ENCODE data around the gene ZSWIM3.
"Not testable (repeated sequence)": the region's sequence is repeated elsewhere in the genome, so short reads cannot be mapped to it uniquely, and the experiment has no call there.

Gene ZSWIM3

DNA sequence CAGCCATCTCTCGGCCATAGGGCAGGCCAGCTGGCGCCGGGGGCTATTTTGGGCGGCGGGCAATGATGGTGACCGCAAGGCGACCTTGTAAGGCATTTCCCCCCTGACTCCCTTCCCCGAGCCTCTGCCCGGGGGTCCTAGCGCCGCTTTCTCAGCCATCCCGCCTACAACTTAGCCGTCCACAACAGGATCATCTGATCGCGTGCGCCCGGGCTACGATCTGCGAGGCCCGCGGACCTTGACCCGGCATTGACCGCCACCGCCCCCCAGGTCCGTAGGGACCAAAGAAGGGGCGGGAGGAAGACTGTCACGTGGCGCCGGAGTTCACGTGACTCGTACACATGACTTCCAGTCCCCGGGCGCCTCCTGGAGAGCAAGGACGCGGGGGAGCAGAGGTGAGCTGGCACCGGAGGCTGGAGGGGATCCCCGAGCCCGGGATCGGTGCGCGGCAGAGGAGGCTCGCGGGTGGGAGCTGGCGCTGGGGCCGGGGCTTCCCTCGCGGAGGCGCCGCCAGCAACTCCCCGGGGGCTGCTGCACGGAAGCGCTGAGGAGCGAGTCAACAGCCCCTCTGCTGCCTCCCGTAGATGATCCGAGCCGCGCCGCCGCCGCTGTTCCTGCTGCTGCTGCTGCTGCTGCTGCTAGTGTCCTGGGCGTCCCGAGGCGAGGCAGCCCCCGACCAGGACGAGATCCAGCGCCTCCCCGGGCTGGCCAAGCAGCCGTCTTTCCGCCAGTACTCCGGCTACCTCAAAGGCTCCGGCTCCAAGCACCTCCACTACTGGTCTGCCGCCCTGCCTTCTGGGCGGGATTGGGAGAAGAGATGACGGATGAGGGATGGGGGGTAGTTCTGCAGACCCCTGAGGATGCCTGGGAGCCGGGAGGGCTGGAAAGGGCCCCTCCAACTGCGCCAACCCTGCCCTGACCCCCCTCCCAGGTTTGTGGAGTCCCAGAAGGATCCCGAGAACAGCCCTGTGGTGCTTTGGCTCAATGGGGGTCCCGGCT is 33.9 kb downstream of the ZSWIM3 start, which contains the start of the genes CTSA and NEURL2:
TSS of gene CTSA (plus strand) at position 351 of the 999 bp plus-strand sequence. CDS start at position 585, 234 bp downstream.
TSS of gene NEURL2 (minus strand) at position 224 of the 999 bp plus-strand sequence. CDS start at position 7, 217 bp downstream.
- peak; percentile 99 for DNase-seq (ENCODE audit: low spot score)

DNA sequence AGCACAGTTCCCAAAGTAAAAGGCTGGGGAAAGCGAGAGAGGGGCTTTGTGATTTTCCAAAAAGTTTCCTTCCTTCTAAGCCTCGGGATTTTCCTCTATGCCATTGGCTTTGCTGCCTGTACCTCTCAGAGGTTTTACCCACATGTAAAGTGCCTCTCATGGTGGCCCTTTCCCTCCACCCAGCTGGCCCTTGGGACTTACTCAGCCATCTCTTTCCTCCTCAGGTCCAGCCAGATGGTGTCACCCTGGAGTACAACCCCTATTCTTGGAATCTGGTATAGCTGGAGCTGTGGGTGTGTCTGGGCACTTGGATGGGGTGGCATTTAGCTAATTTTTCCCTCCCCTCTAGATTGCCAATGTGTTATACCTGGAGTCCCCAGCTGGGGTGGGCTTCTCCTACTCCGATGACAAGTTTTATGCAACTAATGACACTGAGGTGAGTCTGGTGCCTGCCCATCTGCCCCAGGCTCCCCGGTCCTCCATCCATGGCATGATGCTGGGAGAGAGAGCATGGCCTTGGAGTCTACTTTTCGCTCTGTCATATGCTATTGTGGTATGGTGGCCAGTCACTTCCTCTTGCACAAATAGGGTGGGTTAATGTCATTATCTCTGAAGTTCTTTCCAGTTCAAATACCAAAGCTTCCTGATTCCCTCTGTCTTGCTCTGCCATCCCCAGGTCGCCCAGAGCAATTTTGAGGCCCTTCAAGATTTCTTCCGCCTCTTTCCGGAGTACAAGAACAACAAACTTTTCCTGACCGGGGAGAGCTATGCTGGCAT is 34.8 kb downstream of the ZSWIM3 start:
- peak; percentile 41 for DNase-seq (ENCODE audit: low spot score)

- DNase-seq (ENCODE audit: low spot score): no peak
Measured at GRCh38 chr20:45892828-45893500, 35.5 kb downstream of the ZSWIM3 start.

- DNase-seq (ENCODE audit: low spot score): no peak
Measured at GRCh38 chr20:45893831-45894230, 36.4 kb downstream of the ZSWIM3 start.

- no peak for DNase-seq (ENCODE audit: low spot score)
Measured at GRCh38 chr20:45894797-45895196, 37.4 kb downstream of the ZSWIM3 start.

GRCh38 chr20:45896641-45897161 is 39.3 kb downstream of the ZSWIM3 start:
- no peak for DNase-seq (ENCODE audit: low spot score)

DNA sequence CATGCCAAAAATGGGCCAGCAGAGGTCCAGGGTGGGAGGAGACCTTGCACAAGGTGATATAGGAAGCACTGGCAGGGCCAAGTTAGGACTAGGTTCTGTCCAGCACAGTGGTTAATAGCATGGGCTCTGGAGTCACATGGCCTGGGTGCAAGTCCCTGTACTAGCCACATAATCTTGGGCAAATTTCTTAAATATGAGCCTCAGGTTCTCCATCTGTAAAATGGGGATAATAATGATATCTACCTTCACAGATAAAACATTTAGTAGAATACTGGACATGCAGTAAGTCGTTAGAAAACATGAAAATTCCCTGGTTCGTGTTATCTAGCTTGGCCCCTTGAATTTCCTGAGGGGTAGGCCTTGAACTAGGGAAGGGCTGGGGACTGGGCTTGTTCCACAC is 39.9 kb downstream of the ZSWIM3 start:
- no peak for DNase-seq (ENCODE audit: low spot score)

GRCh38 chr20:45897692-45898091 is 40.3 kb downstream of the ZSWIM3 start:
- no peak for DNase-seq (ENCODE audit: low spot score)

- no peak for DNase-seq (ENCODE audit: low spot score)
Measured at GRCh38 chr20:45898285-45898684, 40.9 kb downstream of the ZSWIM3 start.

GRCh38 chr20:45899046-45899835 is 41.8 kb downstream of the ZSWIM3 start:
- DNase-seq (ENCODE audit: low spot score): no peak

GRCh38 chr20:45901332-45901731 is 43.9 kb downstream of the ZSWIM3 start:
- not testable (repeated sequence) for DNase-seq (ENCODE audit: low spot score)

DNA sequence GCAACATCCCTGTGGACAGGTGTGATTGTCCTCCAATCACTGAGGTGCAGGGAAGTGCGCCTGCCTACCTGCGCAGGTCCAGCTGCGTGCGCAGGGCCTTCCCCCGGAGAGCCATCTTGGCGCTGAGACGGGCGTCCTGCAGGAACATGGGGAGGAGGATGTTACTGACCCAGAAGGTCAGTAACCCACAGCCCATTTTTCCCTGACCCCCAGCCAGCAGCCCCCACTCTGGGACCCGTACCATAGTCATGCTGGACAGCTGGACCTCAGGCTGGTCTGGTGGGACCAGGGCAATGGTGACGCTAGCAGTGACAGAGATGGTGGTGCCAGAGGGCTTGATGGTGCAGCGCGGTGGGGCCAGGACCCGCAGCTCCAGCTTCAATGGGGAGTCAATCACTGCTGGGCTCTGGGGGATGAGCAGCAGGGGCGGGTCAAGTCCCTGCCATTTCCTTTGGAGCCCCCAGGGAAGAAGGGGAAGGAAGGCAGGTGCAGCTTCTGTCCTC is 44.8 kb downstream of the ZSWIM3 start:
- DNase-seq (ENCODE audit: low spot score): no peak

- DNase-seq (ENCODE audit: low spot score): no peak
Measured at GRCh38 chr20:45904583-45905504, 47.4 kb downstream of the ZSWIM3 start.

GRCh38 chr20:45905505-45906079 is 48.2 kb downstream of the ZSWIM3 start:
- DNase-seq (ENCODE audit: low spot score): no peak

GRCh38 chr20:45907219-45907948 is 50.0 kb downstream of the ZSWIM3 start:
- DNase-seq (ENCODE audit: low spot score): no peak

DNA sequence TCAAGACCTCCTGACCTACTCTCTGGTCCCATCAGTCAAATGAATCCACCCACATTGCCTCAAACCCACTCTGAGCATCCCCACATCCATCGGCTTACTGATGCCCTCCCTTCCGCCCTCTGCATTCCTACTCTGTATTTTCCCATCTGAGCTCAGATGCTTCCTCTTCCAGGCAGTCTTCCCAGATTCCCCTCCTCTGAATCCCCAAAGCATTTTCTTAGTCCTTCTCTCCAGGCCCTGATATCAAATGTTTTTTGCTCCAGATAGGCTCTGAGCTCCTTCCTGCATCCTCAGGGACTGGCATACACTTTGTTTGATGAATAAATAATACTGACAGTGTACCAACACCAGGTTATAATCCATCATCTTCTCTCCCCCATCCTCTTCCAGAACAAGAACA is 50.7 kb downstream of the ZSWIM3 start:
- no peak for DNase-seq (ENCODE audit: low spot score)

GRCh38 chr20:45909336-45909808 is 52.0 kb downstream of the ZSWIM3 start:
- DNase-seq (ENCODE audit: low spot score): no peak

All from iPS-NIHi11 (cell line).